GM21786 (cell line): ENCODE measurements around the gene NBL1.
"Not testable (repeated sequence)": the region's sequence is repeated elsewhere in the genome, so short reads cannot be mapped to it uniquely, and the experiment has no call there.

Experiments
- ATAC-seq: cut with Tn5 transposase; IDR thresholded peaks from one replicate; pipeline ENCODE4 v1.9.1; 2021; ENCODE audit not compliant: unreplicated experiment

Gene NBL1

GRCh38 chr1:19621274-19621950, 22.7 kb upstream of the NBL1 start:
- no peak for ATAC-seq

- ATAC-seq: no peak
Measured at GRCh38 chr1:19622204-19622603, 21.9 kb upstream of the NBL1 start.

- no peak for ATAC-seq
Measured at GRCh38 chr1:19623523-19623922, 20.6 kb upstream of the NBL1 start.

- ATAC-seq: no peak
Measured at GRCh38 chr1:19625291-19625937, 18.7 kb upstream of the NBL1 start.

GRCh38 chr1:19628879-19629278, 15.2 kb upstream of the NBL1 start:
- ATAC-seq: no peak

GRCh38 chr1:19629357-19629756, 14.8 kb upstream of the NBL1 start:
- ATAC-seq: no peak

- not testable (repeated sequence) for ATAC-seq
Measured at GRCh38 chr1:19630192-19630591, 13.9 kb upstream of the NBL1 start.

- no peak for ATAC-seq
Measured at GRCh38 chr1:19630720-19631395, 13.3 kb upstream of the NBL1 start.

- ATAC-seq: no peak
Measured at GRCh38 chr1:19632211-19632610, 11.9 kb upstream of the NBL1 start.

GRCh38 chr1:19633106-19633505, 11.0 kb upstream of the NBL1 start:
- ATAC-seq: no peak

GRCh38 chr1:19635064-19635463, 9.0 kb upstream of the NBL1 start:
- not testable (repeated sequence) for ATAC-seq

GRCh38 chr1:19635646-19636045, 8.5 kb upstream of the NBL1 start:
- ATAC-seq: no peak

GRCh38 chr1:19636065-19636464, 8.0 kb upstream of the NBL1 start:
- ATAC-seq: no peak

- ATAC-seq: not testable (repeated sequence)
Measured at GRCh38 chr1:19636749-19637148, 7.4 kb upstream of the NBL1 start.

GRCh38 chr1:19637606-19638005, 6.5 kb upstream of the NBL1 start:
- no peak for ATAC-seq

- ATAC-seq: not testable (repeated sequence)
Measured at GRCh38 chr1:19639228-19639627, 4.9 kb upstream of the NBL1 start.

GRCh38 chr1:19639999-19640362, 4.1 kb upstream of the NBL1 start:
- no peak for ATAC-seq

GRCh38 chr1:19640363-19641316, 3.5 kb upstream of the NBL1 start:
- no peak for ATAC-seq

- no peak for ATAC-seq
Measured at GRCh38 chr1:19643121-19643520, 990 bp upstream of the NBL1 start.

GRCh38 chr1:19644395-19644680, 227 bp downstream of the NBL1 start:
- no peak for ATAC-seq

GRCh38 chr1:19644681-19645410, 735 bp downstream of the NBL1 start:
- no peak for ATAC-seq
